Inflammatory macrophage (primary cell): Measurements from ENCODE around the gene KCNJ9.
"Not testable (repeated sequence)": the region's sequence is repeated elsewhere in the genome, so short reads cannot be mapped to it uniquely, and the experiment has no call there.

Source experiments
- DNase-seq, 2 donors: peaks; one replicate each; pipeline ENCODE4 v3.0.0-alpha.2; 2020 to 2022

KCNJ9 gene

DNA sequence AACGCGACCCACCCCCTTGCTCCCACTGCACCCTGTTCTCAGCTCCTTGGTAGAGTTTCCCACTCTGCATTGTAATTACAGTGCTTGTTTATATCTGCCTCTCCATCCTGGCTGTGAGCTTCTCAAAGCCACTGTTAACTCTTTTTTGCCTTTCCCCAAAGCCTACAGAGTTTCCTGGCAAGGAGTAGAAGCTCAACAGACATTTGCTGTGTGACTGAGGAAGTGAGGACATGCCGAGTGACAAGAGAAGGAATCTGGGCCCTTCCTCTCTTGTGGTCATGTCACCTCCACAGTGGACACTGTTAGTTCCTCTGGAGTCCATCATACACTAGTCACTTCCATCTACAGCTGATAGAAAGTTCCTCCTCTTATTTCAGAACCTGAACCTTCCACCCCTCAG lies 23.1 kb downstream of the KCNJ9 start:
- DNase-seq, result peak; percentile 79 to 88

GRCh38 chr1:160105155-160105554 lies 23.8 kb downstream of the KCNJ9 start:
- DNase-seq, result no peak

GRCh38 chr1:160107512-160107911 lies 26.2 kb downstream of the KCNJ9 start:
- no peak for DNase-seq

DNA sequence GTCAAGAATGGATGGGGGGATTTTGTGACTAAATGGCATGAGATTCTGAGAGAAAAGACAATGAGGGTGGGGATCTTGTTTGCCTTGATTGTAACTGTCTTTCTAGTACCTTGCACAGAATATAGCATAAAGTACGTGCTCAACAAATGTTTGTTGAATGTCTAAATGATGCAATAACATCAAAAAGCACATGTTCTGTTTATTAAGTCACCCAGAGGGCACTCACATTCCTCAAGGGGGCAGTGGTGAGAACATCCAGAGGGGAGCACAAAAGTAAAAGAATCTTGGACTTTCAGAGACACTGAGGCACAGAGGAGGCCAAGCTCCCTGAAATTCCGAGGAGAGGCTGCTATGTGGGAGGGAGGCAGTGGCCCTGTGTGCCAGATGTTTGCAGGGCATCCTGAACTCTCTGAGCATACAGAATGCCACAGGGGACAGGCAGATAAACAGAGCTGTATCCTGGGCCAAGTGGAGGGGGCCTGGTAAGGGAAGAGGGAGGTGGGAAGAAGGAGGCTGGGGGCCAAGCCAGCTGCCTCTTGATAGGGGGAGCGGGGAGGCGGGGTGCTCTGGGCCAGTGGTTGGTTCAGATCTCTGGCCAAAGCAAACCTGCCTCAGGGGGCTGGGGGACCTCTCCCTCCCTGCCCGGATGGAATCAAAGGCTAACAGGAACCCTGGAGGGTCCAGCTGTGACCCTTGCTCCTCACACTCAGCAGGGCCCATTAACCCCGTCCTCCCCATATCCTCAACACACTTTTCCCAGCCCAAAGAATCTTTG lies 27.7 kb downstream of the KCNJ9 start:
- peak; percentile 73 to 82 for DNase-seq

- DNase-seq, result no peak
These were observed 28.3 kb downstream of the KCNJ9 start for GRCh38 chr1:160109686-160110085.

GRCh38 chr1:160111462-160111861 lies 30.1 kb downstream of the KCNJ9 start:
- not testable (repeated sequence) for DNase-seq

DNA sequence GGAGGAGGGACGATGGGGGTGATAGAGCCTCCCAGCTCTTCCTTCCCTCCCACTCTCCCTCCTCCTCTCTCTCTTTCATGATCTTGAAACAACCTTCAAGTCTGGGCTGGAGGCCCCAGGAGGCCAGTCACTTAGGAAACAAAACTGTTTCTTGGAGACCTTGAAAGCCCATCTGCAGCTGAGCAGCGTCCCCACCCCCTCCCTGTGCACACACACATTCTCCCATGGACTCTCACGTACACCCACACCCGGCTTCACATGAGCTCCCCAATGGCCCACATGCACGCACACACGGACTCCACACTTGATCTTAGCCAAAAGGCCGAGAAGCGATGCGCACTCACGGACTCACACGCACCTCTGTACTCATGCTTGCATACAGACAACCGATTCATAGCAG lies 31.0 kb downstream of the KCNJ9 start:
- no peak for DNase-seq

GRCh38 chr1:160113407-160113806 lies 32.1 kb downstream of the KCNJ9 start:
- DNase-seq, result no peak

GRCh38 chr1:160114085-160114484 lies 32.7 kb downstream of the KCNJ9 start:
- no peak for DNase-seq

DNA sequence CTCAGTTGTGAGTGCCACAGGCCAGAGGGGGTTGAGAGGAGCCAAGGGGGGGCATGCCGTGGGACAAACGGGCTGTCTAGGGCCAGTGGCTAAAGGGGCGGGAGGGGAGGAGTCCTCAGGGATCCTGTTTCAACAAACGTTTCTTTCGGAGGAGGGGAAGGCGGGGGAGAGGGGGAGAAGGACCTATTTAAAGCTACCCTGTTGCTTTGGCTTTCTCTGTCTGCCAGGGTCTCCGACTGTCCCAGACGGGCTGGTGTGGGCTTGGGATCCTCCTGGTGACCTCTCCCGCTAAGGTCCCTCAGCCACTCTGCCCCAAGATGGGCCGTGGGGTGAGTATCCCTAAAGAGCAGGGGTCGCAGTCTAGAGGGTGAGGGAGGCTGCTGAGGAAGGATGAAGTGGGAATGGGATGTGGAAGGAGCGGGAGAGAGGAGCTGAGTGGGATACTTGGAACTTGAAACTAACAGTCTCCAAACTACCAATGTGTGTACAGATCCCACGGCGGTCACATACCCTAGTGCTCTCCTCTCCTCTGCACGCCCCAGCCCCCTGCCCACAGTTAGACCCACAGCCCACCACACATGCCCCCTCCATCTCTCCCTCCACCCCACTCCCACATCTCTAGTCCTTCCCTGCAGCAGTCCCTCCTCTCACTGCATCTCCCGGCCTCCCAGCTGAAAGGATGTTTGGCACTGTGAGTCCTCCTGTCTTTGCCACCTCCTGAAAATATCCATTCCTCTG lies 34.4 kb downstream of the KCNJ9 start, which contains the start of gene ATP1A2:
Gene ATP1A2 (plus strand): TSS at position 215 of the 738 bp plus-strand sequence. CDS start 103 bp downstream, at position 318.
- no peak for DNase-seq

DNA sequence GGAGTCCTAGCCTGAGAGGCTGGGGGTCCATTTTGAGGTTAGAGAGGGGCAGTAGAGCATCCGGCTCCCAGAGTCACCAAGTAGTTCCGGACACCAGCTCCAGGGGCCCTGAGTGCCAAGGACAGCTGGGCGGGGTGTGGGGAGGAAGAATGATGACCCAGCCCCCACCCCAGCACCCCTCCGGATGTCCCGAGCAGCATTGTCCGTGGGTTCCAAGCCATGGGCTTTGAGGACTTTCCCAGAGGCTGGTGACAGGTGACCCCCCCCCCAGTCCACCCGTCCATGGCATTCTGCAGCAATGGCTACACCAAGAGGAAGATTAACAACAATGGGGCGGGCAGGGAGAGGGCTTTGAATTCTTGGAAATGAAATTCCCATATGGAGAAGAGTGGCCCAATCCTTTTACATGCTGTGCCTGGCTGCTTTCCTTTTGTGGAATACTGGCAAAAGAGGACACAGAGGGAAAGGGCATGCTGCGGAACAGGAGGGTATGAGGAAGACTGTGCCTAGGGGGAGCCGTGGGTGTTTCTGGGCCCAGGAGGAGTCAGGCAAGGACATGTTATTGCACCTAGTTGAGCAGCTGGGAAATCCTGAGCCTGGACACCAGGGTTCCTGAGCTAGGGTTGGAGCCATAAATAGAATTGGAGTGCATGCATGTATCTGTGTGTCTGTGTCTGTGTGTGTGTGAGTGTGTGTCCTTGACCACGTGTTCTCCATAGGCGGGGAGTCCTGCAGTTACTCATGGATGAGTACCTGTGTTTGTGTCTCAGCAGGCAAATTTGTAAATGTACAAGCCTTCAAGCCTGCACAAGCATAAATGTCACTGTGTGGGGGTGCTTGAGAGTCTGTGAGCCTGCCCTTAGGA lies 35.2 kb downstream of the KCNJ9 start:
- DNase-seq, result no peak

GRCh38 chr1:160117300-160117699 lies 36.0 kb downstream of the KCNJ9 start:
- no peak for DNase-seq

DNA sequence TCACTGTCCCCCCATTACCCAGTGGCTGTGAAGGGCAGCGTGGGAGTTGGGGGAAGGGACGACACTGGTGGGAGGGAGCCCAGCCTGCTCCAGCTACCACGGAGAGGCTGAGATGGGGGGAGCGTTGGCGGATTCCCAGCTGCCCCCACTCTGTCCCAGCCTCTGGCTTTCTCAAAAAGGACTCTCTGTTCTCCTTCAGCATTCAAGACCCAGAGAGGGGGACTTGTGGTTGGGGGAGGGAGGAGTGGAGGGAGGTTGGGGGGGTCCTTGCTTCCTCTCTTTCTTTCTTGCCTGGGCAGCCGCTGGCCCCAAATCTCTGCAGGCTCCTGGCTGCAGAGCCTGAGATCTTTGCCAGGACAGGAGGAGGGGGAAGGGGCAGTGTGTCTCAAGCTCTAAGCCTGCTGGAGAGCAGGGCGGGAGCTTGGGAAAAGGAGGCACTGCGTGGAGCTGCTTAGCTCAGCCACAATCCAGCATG lies 36.4 kb downstream of the KCNJ9 start:
- DNase-seq, result no peak

- no peak for DNase-seq
These were observed 37.6 kb downstream of the KCNJ9 start for GRCh38 chr1:160118928-160119327.

DNA sequence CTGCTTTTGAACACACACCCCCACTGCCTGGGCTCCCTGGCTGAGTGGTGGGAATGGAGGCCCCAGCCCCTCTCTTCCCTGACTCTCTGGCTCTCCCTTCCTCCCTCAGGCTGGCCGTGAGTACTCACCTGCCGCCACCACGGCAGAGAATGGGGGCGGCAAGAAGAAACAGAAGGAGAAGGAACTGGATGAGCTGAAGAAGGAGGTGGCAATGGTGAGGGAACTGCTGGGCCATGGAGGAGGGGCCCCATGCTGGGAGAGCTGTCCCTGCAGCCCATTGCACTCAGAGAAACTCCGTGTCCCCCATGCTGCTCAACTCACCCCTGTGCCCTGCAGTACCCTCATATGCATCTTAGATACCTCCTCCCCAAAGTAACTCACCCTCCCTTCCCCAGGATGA lies 39.5 kb downstream of the KCNJ9 start:
- no peak for DNase-seq

- DNase-seq, result no peak
These were observed 40.0 kb downstream of the KCNJ9 start for GRCh38 chr1:160121388-160121787.

- no peak for DNase-seq
These were observed 41.7 kb downstream of the KCNJ9 start for GRCh38 chr1:160122978-160123495.

DNA sequence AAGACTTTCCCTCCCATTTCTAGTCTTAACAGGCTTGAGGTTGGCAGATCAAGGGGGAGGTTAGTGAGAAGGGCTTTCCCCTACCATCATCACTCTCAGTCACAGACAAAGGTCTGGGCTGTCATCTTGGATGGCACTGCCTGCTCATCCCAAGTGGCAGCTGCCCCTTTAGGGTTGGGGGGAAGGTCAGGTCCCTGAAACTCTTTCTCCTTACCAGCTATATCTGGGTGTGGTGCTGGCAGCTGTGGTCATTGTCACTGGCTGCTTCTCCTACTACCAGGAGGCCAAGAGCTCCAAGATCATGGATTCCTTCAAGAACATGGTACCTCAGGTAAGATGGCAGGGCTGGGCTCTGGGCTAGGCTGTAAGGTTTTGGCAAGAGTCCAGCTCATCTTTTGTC lies 42.4 kb downstream of the KCNJ9 start:
- no peak for DNase-seq

DNA sequence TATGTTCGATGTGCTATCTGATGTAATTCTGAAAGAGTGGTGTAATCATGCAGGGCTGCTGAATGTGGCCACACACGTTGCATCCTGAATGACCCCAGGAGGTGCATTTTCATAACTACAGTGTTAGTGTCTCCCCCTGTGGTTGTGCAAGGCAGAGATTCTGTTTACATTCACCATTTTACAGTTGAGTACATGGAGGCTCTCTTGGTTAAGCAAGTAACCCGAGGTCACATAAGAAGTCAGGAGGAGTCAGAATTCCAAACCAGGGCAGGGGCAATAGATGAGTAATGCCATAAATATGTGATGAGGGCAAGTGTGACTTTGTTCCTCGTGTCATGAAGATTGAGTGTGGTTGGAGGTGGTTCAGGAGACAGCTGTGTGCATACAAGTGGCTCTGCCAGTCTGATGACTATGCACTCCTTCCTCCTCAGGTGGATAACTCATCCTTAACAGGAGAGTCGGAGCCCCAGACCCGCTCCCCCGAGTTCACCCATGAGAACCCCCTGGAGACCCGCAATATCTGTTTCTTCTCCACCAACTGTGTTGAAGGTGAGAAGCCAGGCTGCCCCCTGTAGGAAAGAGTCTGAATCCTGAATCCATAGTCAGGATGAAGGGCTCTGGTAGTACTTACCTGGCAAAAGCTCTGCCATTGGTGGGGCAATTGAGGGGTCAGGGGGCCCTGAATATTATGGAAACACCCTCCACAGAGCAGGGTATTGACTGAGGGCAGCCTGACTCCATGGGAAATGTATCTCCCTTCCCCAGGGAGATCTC lies 43.6 kb downstream of the KCNJ9 start:
- DNase-seq, result peak; percentile 21 to 23

DNA sequence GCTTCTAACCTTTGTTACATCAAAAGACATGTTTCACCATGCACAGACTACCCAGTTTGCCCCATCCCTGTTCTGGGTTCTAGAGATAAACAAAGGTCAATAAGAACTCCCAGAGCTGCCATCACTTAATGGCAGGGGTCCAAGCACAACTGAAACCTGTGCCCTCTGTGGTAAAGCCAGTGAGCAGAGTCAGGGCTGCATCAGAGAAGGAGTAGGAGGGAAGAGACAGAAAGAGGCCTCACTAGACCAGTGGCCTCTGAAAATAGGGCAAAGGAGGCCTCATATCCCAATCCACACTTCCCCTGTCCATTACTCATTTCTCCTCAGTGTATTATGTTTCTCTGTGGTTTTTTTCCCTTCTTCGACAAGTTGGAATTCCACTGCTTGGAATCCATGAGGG lies 44.4 kb downstream of the KCNJ9 start:
- peak; percentile 25 to 35 for DNase-seq

DNA sequence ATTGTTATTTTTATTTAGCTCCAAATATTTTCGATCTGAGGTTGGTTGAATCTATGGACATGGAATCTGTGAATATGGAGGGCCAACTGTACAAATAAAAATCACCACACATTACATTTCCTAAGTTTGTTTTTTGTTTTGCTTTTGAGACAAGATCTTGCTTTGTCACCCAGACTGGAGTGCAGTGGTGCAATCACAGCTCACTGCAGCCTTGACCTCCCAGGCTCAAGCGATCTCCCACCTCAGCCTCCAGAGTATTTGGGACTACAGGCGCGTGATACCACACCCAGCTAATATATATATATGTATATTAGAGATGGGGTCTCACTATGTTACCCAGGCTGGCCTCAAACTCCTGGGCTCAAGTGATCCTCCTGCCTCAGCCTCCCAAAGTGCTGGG lies 45.0 kb downstream of the KCNJ9 start:
- DNase-seq, result not testable (repeated sequence)

GRCh38 chr1:160127381-160127780 lies 46.0 kb downstream of the KCNJ9 start:
- no peak for DNase-seq
